HFFc6 (cell line): ENCODE measurements around the gene CDH23. TPM values are rescaled to one million over a fixed set of nuclear protein-coding genes. Genes with fewer than 3 reads are reported as not detected.
"Not testable (repeated sequence)": the region's sequence is repeated elsewhere in the genome, so short reads cannot be mapped to it uniquely, and the experiment has no call there.

Source experiments
- DNase-seq: peaks from one replicate; pipeline ENCODE4 v3.0.0-alpha.2; 2018
- H3K27ac Mint-ChIP-seq: 2 replicates; pipeline ENCODE4 v1.8.0; 2020; ENCODE audit warnings: mild to moderate bottlenecking, mixed read lengths
- H3K27me3 Mint-ChIP-seq: 2 replicates; pipeline ENCODE4 v1.8.0; 2021; ENCODE audit warnings: mild to moderate bottlenecking, moderate library complexity, mixed read lengths; ENCODE audit not compliant: insufficient read depth
- H3K36me3 Mint-ChIP-seq: 2 replicates; pipeline ENCODE4 v1.8.0; 2021; ENCODE audit warnings: low read depth, mixed read lengths
- H3K4me1 Mint-ChIP-seq: 2 replicates; pipeline ENCODE4 v1.8.0; 2020; ENCODE audit warnings: low read depth, mixed read lengths
- H3K4me3 Mint-ChIP-seq: 2 replicates; pipeline ENCODE4 v1.8.0; 2020; ENCODE audit warnings: mild to moderate bottlenecking, moderate library complexity, mixed read lengths
- H3K9me3 Mint-ChIP-seq: 2 replicates; pipeline ENCODE4 v1.8.0; 2020; ENCODE audit warnings: mild to moderate bottlenecking, mixed read lengths
- CTCF ChIP-seq: fragments of 200-600 bp; sonication (generic); IDR thresholded peaks from 2 replicates; pipeline ENCODE4 v1.5.0; 2021; ENCODE audit warnings: antibody characterized with exemption, mild to moderate bottlenecking
- total RNA-seq, 6 experiments: library from RNA; stranded (reverse); fragmentation: NEBNext Ultra II Directional; extraction: Animal tissue kit (Norgen Biotek cat#: 25700); gene quantifications; 2 replicates in 1 of 6; 3 replicates in 5 of 6; pipeline ENCODE4 v1.2.3, GENCODE V29; 2021

CDH23 gene
- total RNA-seq, 6 experiments from 2014 or later = 0.02 to 0.11 (median 0.04) TPM; not detected in 2

- no peak for DNase-seq
- Mint-ChIP-seq H3K4me1 (peaks cover 19% of the 10 kb centered on the region), H3K4me3 (no peak overlapping the region), H3K27ac (no peak overlapping the region), H3K27me3 (peaks cover 6% of the 10 kb centered on the region), H3K36me3 (no peaks in the 10 kb centered on the region), H3K9me3 (no peaks in the 10 kb centered on the region)
- no peak for TF ChIP-seq CTCF
These were observed 38.4 kb upstream of the CDH23 start for GRCh38 chr10:71358277-71358676.

GRCh38 chr10:71358906-71359305, 37.8 kb upstream of the CDH23 start:
- H3K27me3 Mint-ChIP-seq, DNase-seq, H3K27ac Mint-ChIP-seq, H3K9me3 Mint-ChIP-seq, H3K36me3 Mint-ChIP-seq, H3K4me3 Mint-ChIP-seq: not testable (repeated sequence)
- peaks cover 22% of the 10 kb centered on the region for H3K4me1 Mint-ChIP-seq

- TF ChIP-seq CTCF = no peak
- H3K9me3 Mint-ChIP-seq = no peaks in the 10 kb centered on the region
- H3K27me3 Mint-ChIP-seq = peaks cover 7% of the 10 kb centered on the region
- H3K4me1 Mint-ChIP-seq = peaks cover 26% of the 10 kb centered on the region
- H3K4me3 Mint-ChIP-seq = no peak overlapping the region
- no peak overlapping the region for H3K27ac Mint-ChIP-seq
- DNase-seq = no peak
- no peaks in the 10 kb centered on the region for H3K36me3 Mint-ChIP-seq
These were observed 37.2 kb upstream of the CDH23 start for GRCh38 chr10:71359364-71360046.

GRCh38 chr10:71360735-71361134, 36.0 kb upstream of the CDH23 start:
- Mint-ChIP-seq H3K27me3 (peaks cover 9% of the 10 kb centered on the region), H3K4me3 (no peak overlapping the region), H3K36me3 (no peaks in the 10 kb centered on the region), H3K9me3 (no peaks in the 10 kb centered on the region), H3K27ac (no peak overlapping the region), H3K4me1 (peaks cover 28% of the 10 kb centered on the region)
- no peak for TF ChIP-seq CTCF
- no peak for DNase-seq

- Mint-ChIP-seq H3K27ac (no peak overlapping the region), H3K36me3 (no peaks in the 10 kb centered on the region), H3K27me3 (peaks cover 9% of the 10 kb centered on the region), H3K9me3 (no peaks in the 10 kb centered on the region), H3K4me1 (peaks cover 33% of the 10 kb centered on the region), H3K4me3 (no peak overlapping the region)
- TF ChIP-seq CTCF = no peak
- no peak for DNase-seq
These were observed 35.1 kb upstream of the CDH23 start for GRCh38 chr10:71361581-71361980.

GRCh38 chr10:71362141-71362540, 34.6 kb upstream of the CDH23 start:
- H3K4me3 Mint-ChIP-seq = no peak overlapping the region
- no peak overlapping the region for H3K27ac Mint-ChIP-seq

More at GRCh38 chr10:71362141-71362540, 34.6 kb upstream of the CDH23 start:
- no peak for TF ChIP-seq CTCF
- Mint-ChIP-seq H3K4me1 (peaks cover 38% of the 10 kb centered on the region), H3K36me3 (no peaks in the 10 kb centered on the region), H3K27me3 (peaks cover 9% of the 10 kb centered on the region), H3K9me3 (no peaks in the 10 kb centered on the region)
- no peak for DNase-seq
